GM12873 (cell line): ENCODE results near the gene GSG1.

Source experiments
- CTCF ChIP-seq: IDR thresholded peaks from 2 replicates; pipeline ENCODE4 v1.5.1; 2012; ENCODE audit warnings: low read depth, mild to moderate bottlenecking, moderate library complexity, low read length, control low read depth; ENCODE audit not compliant: insufficient read depth; ENCODE audit errors: missing control alignments

GSG1 gene

GRCh38 chr12:13119826-13120225, 16.4 kb upstream of the GSG1 start:
- TF ChIP-seq CTCF: no peak

GRCh38 chr12:13117029-13117428, 13.6 kb upstream of the GSG1 start:
- TF ChIP-seq CTCF: no peak

- TF ChIP-seq CTCF: no peak
These were observed 12.8 kb upstream of the GSG1 start for GRCh38 chr12:13116259-13116658.

- TF ChIP-seq CTCF: no peak
These were observed 11.0 kb upstream of the GSG1 start for GRCh38 chr12:13114251-13115052.

GRCh38 chr12:13112968-13113367, 9.5 kb upstream of the GSG1 start:
- TF ChIP-seq CTCF: no peak

- TF ChIP-seq CTCF: no peak
These were observed 3.2 kb upstream of the GSG1 start for GRCh38 chr12:13106666-13107065.

- no peak for TF ChIP-seq CTCF
These were observed 2.3 kb upstream of the GSG1 start for GRCh38 chr12:13105781-13106180.
